Measurements from ENCODE around the gene RER1. TPM values are rescaled to one million over a fixed set of nuclear protein-coding genes. Genes with fewer than 3 reads are reported as not detected.

RER1 gene
- polyA plus RNA-seq, 1 experiment, result 324 TPM

- CTCF ChIA-PET, result no interaction called here
Observed at GRCh38 chr1:2443277-2444137, 51.9 kb downstream of the RER1 start.

GRCh38 chr1:2444138-2444591, 52.5 kb downstream of the RER1 start:
- no peak for TF ChIP-seq CTCF (IDR thresholded peaks at IDR 0.05; ENCODE audit: low read depth, low read length)
- Histone ChIP-seq H3K27me3 (ENCODE audit: control insufficient read depth, insufficient read depth, low read length) (peaks cover 24% of the 10 kb centered on the region), H3K4me3 (ENCODE audit: low read depth, low read length) (no peak overlapping the region), H3K9me3 (ENCODE audit: control insufficient read depth, insufficient read depth, low read length) (peaks cover 6% of the 10 kb centered on the region; the same call in 1 of the 2 replicates), H3K27ac (ENCODE audit: low read depth, low read length) (no peak overlapping the region)
- POLR2A ChIA-PET, result no interaction called here
- no peak for DNase-seq (ENCODE audit: low read depth, low spot score)
- CTCF ChIA-PET, result no interaction called here

More at GRCh38 chr1:2443277-2444137, 51.9 kb downstream of the RER1 start:
- POLR2A ChIA-PET, result no interaction called here
- TF ChIP-seq CTCF (IDR thresholded peaks at IDR 0.05; ENCODE audit: low read depth, low read length), result peak; percentile 9; the same call in 1 of the 2 replicates
- Histone ChIP-seq H3K27ac (ENCODE audit: low read depth, low read length) (no peak overlapping the region), H3K4me3 (ENCODE audit: low read depth, low read length) (no peak overlapping the region), H3K9me3 (ENCODE audit: control insufficient read depth, insufficient read depth, low read length) (peaks cover 6% of the 10 kb centered on the region; the same call in 1 of the 2 replicates), H3K27me3 (ENCODE audit: control insufficient read depth, insufficient read depth, low read length) (peaks cover 24% of the 10 kb centered on the region)
- no peak for DNase-seq (ENCODE audit: low read depth, low spot score)

GRCh38 chr1:2445162-2445822, 53.7 kb downstream of the RER1 start:
- peaks cover 24% of the 10 kb centered on the region for H3K27me3 ChIP-seq (ENCODE audit: control insufficient read depth, insufficient read depth, low read length)
- TF ChIP-seq CTCF (IDR thresholded peaks at IDR 0.05; ENCODE audit: low read depth, low read length), result no peak
- DNase-seq (ENCODE audit: low read depth, low spot score), result no peak
- H3K27ac ChIP-seq (ENCODE audit: low read depth, low read length), result no peak overlapping the region
- ChIA-PET CTCF (no interaction called here), POLR2A (no interaction called here)
- H3K4me3 ChIP-seq (ENCODE audit: low read depth, low read length), result no peak overlapping the region
- H3K9me3 ChIP-seq (ENCODE audit: control insufficient read depth, insufficient read depth, low read length), result peaks cover 3% of the 10 kb centered on the region; the same call in 1 of the 2 replicates

GRCh38 chr1:2445823-2446215, 54.2 kb downstream of the RER1 start:
- CTCF ChIA-PET, result no interaction called here
- no peak for TF ChIP-seq CTCF (IDR thresholded peaks at IDR 0.05; ENCODE audit: low read depth, low read length)
- peaks cover 24% of the 10 kb centered on the region for H3K27me3 ChIP-seq (ENCODE audit: control insufficient read depth, insufficient read depth, low read length)
- POLR2A ChIA-PET, result interaction anchor here (0.6 kb wide), 1 partner anchor 57 kb away, joined by 13 read pairs; no protein-coding TSS in a partner anchor
- DNase-seq (ENCODE audit: low read depth, low spot score), result no peak
- no peaks in the 10 kb centered on the region for H3K9me3 ChIP-seq (ENCODE audit: control insufficient read depth, insufficient read depth, low read length)
- no peak overlapping the region for H3K4me3 ChIP-seq (ENCODE audit: low read depth, low read length)
- no peak overlapping the region for H3K27ac ChIP-seq (ENCODE audit: low read depth, low read length)

GRCh38 chr1:2446394-2446793, 54.8 kb downstream of the RER1 start:
- ChIA-PET CTCF (no interaction called here), POLR2A (interaction anchor here (0.6 kb wide), 1 partner anchor 58 kb away, joined by 13 read pairs; no protein-coding TSS in a partner anchor)

More at GRCh38 chr1:2446394-2446793, 54.8 kb downstream of the RER1 start:
- H3K9me3 ChIP-seq (ENCODE audit: control insufficient read depth, insufficient read depth, low read length), result no peaks in the 10 kb centered on the region
- H3K27me3 ChIP-seq (ENCODE audit: control insufficient read depth, insufficient read depth, low read length), result peaks cover 24% of the 10 kb centered on the region
- no peak overlapping the region for H3K27ac ChIP-seq (ENCODE audit: low read depth, low read length)
- H3K4me3 ChIP-seq (ENCODE audit: low read depth, low read length), result no peak overlapping the region
- DNase-seq (ENCODE audit: low read depth, low spot score), result no peak
- TF ChIP-seq CTCF (IDR thresholded peaks at IDR 0.05; ENCODE audit: low read depth, low read length), result no peak
